ENCODE data around the gene SLC6A3.
A peak's percentile ranks its signal among the peaks of the same experiment; 100 is the strongest.
"Not testable (repeated sequence)": the region's sequence is repeated elsewhere in the genome, so short reads cannot be mapped to it uniquely, and the experiment has no call there.

The SLC6A3 gene

GRCh38 chr5:1383344-1383743 is 61.9 kb downstream of the SLC6A3 start:
- H3K36me3 Mint-ChIP-seq (ENCODE audit: low read depth) = no peaks in the 10 kb centered on the region
- no peaks in the 10 kb centered on the region for H3K9me3 Mint-ChIP-seq
- peaks cover 22% of the 10 kb centered on the region for H3K4me1 Mint-ChIP-seq (ENCODE audit: low read depth)
- H3K27me3 Mint-ChIP-seq (ENCODE audit: low read depth) = peaks cover 3% of the 10 kb centered on the region
- H3K27ac Mint-ChIP-seq = no peak overlapping the region
- no peak overlapping the region for H3K4me3 Mint-ChIP-seq

GRCh38 chr5:1382248-1382700 is 63.0 kb downstream of the SLC6A3 start:
- Mint-ChIP-seq H3K36me3 (ENCODE audit: low read depth) (no peaks in the 10 kb centered on the region), H3K27me3 (ENCODE audit: low read depth) (no peaks in the 10 kb centered on the region), H3K27ac (no peak overlapping the region), H3K9me3 (no peaks in the 10 kb centered on the region), H3K4me1 (ENCODE audit: low read depth) (peaks cover 22% of the 10 kb centered on the region), H3K4me3 (no peak overlapping the region)

GRCh38 chr5:1381370-1382247 is 63.6 kb downstream of the SLC6A3 start:
- H3K27ac Mint-ChIP-seq = no peak overlapping the region
- no peak overlapping the region for H3K4me3 Mint-ChIP-seq
- H3K36me3 Mint-ChIP-seq (ENCODE audit: low read depth) = no peaks in the 10 kb centered on the region
- no peaks in the 10 kb centered on the region for H3K27me3 Mint-ChIP-seq (ENCODE audit: low read depth)
- no peaks in the 10 kb centered on the region for H3K9me3 Mint-ChIP-seq
- peaks cover 17% of the 10 kb centered on the region for H3K4me1 Mint-ChIP-seq (ENCODE audit: low read depth)

GRCh38 chr5:1380910-1381309 is 64.3 kb downstream of the SLC6A3 start:
- peaks cover 15% of the 10 kb centered on the region for H3K4me1 Mint-ChIP-seq (ENCODE audit: low read depth)
- no peak overlapping the region for H3K27ac Mint-ChIP-seq
- no peaks in the 10 kb centered on the region for H3K36me3 Mint-ChIP-seq (ENCODE audit: low read depth)
- no peak overlapping the region for H3K4me3 Mint-ChIP-seq
- H3K9me3 Mint-ChIP-seq = no peaks in the 10 kb centered on the region
- no peaks in the 10 kb centered on the region for H3K27me3 Mint-ChIP-seq (ENCODE audit: low read depth)

GRCh38 chr5:1380011-1380817 is 65.0 kb downstream of the SLC6A3 start:
- Mint-ChIP-seq H3K36me3 (ENCODE audit: low read depth) (no peaks in the 10 kb centered on the region), H3K9me3 (no peaks in the 10 kb centered on the region), H3K27ac (peak overlapping the region; percentile 67), H3K4me3 (peak overlapping the region; percentile 75), H3K4me1 (ENCODE audit: low read depth) (peaks cover 11% of the 10 kb centered on the region), H3K27me3 (ENCODE audit: low read depth) (no peaks in the 10 kb centered on the region)

GRCh38 chr5:1378866-1379659 is 66.2 kb downstream of the SLC6A3 start:
- H3K27ac Mint-ChIP-seq = no peak overlapping the region

GRCh38 chr5:1378096-1378495 is 67.1 kb downstream of the SLC6A3 start:
- Mint-ChIP-seq H3K9me3 (no peaks in the 10 kb centered on the region), H3K4me3 (no peak overlapping the region), H3K36me3 (ENCODE audit: low read depth) (no peaks in the 10 kb centered on the region), H3K27ac (no peak overlapping the region), H3K27me3 (ENCODE audit: low read depth) (no peaks in the 10 kb centered on the region), H3K4me1 (ENCODE audit: low read depth) (peaks cover 9% of the 10 kb centered on the region)

More at GRCh38 chr5:1378866-1379659, 66.2 kb downstream of the SLC6A3 start:
- Mint-ChIP-seq H3K4me3 (no peak overlapping the region), H3K36me3 (ENCODE audit: low read depth) (no peaks in the 10 kb centered on the region), H3K27me3 (ENCODE audit: low read depth) (no peaks in the 10 kb centered on the region), H3K9me3 (no peaks in the 10 kb centered on the region), H3K4me1 (ENCODE audit: low read depth) (peaks cover 9% of the 10 kb centered on the region)

GRCh38 chr5:1376981-1377380 is 68.3 kb downstream of the SLC6A3 start:
- H3K27ac Mint-ChIP-seq = no peak overlapping the region
- no peak overlapping the region for H3K4me3 Mint-ChIP-seq
- no peaks in the 10 kb centered on the region for H3K36me3 Mint-ChIP-seq (ENCODE audit: low read depth)
- H3K4me1 Mint-ChIP-seq (ENCODE audit: low read depth) = peaks cover 9% of the 10 kb centered on the region
- H3K27me3 Mint-ChIP-seq (ENCODE audit: low read depth) = peaks cover 4% of the 10 kb centered on the region
- H3K9me3 Mint-ChIP-seq = no peaks in the 10 kb centered on the region

- H3K4me3 Mint-ChIP-seq = no peak overlapping the region
- H3K27me3 Mint-ChIP-seq (ENCODE audit: low read depth) = peaks cover 4% of the 10 kb centered on the region
- H3K9me3 Mint-ChIP-seq = no peaks in the 10 kb centered on the region
- H3K4me1 Mint-ChIP-seq (ENCODE audit: low read depth) = peaks cover 5% of the 10 kb centered on the region
- no peak overlapping the region for H3K27ac Mint-ChIP-seq
- no peaks in the 10 kb centered on the region for H3K36me3 Mint-ChIP-seq (ENCODE audit: low read depth)
Observed at GRCh38 chr5:1375871-1376810, 69.1 kb downstream of the SLC6A3 start.

- Mint-ChIP-seq H3K9me3 (no peaks in the 10 kb centered on the region), H3K4me3 (no peak overlapping the region), H3K36me3 (ENCODE audit: low read depth) (no peaks in the 10 kb centered on the region), H3K27ac (no peak overlapping the region), H3K27me3 (ENCODE audit: low read depth) (peaks cover 4% of the 10 kb centered on the region), H3K4me1 (ENCODE audit: low read depth) (peaks cover 2% of the 10 kb centered on the region)
Observed at GRCh38 chr5:1374679-1375055, 70.6 kb downstream of the SLC6A3 start.

GRCh38 chr5:1374030-1374678 is 71.1 kb downstream of the SLC6A3 start:
- no peaks in the 10 kb centered on the region for H3K9me3 Mint-ChIP-seq
- H3K4me1 Mint-ChIP-seq (ENCODE audit: low read depth) = peaks cover 2% of the 10 kb centered on the region
- peaks cover 4% of the 10 kb centered on the region for H3K27me3 Mint-ChIP-seq (ENCODE audit: low read depth)
- no peak overlapping the region for H3K27ac Mint-ChIP-seq
- no peak overlapping the region for H3K4me3 Mint-ChIP-seq
- no peaks in the 10 kb centered on the region for H3K36me3 Mint-ChIP-seq (ENCODE audit: low read depth)

GRCh38 chr5:1371972-1372342 is 73.3 kb downstream of the SLC6A3 start:
- not testable (repeated sequence) for H3K9me3 Mint-ChIP-seq; H3K36me3 Mint-ChIP-seq (ENCODE audit: low read depth); H3K4me1 Mint-ChIP-seq (ENCODE audit: low read depth); H3K4me3 Mint-ChIP-seq; H3K27ac Mint-ChIP-seq; H3K27me3 Mint-ChIP-seq (ENCODE audit: low read depth)

- peaks cover 4% of the 10 kb centered on the region for H3K27me3 Mint-ChIP-seq (ENCODE audit: low read depth)
- no peak overlapping the region for H3K27ac Mint-ChIP-seq
- H3K4me1 Mint-ChIP-seq (ENCODE audit: low read depth) = no peaks in the 10 kb centered on the region
- H3K9me3 Mint-ChIP-seq = no peaks in the 10 kb centered on the region
- H3K36me3 Mint-ChIP-seq (ENCODE audit: low read depth) = no peaks in the 10 kb centered on the region
- no peak overlapping the region for H3K4me3 Mint-ChIP-seq
Observed at GRCh38 chr5:1371218-1371971, 73.8 kb downstream of the SLC6A3 start.

All from T-helper 1 cell treated with Interleukin-12 subunit alpha and Interleukin-12 subunit beta and Interleukin-4 antibody, amounts not matched to agents 30 μg/mL and 1 μg/mL, for 36 hours (primary cell).